ENCODE results near the gene RAB3B. TPM values are rescaled to one million over a fixed set of nuclear protein-coding genes. Genes with fewer than 3 reads are reported as not detected.

Gene RAB3B
- total RNA-seq, 3 donors from 2014 or later: 3.5 to 5.6 (median 3.6) TPM

DNA sequence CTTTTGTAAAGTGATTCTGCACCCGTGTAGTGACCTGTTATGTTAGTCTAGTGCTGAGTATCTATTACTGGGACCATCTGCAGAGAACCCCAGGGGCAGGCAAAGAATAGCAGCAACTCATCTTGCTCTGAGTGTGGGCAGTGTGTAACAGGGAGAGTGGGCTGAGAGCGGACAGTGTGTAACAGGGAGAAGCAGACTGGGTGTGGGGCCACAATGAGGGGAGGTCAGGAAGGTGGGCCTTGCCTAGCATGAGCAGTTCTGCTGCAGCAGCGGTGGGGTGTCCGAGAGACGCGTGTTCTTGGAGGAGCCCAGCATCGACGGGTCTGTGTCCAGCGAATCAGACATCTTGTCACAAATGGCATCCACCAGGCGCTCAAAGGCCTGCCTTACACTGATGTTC, 70.8 kb downstream of the RAB3B start:
- intact Hi-C loops (cut with DNase I, micrococcal nuclease): no loop called here
- no peaks in the 10 kb centered on the region for H3K4me1 ChIP-seq (ENCODE audit: low read depth)
- TF ChIP-seq, protein P1, sequence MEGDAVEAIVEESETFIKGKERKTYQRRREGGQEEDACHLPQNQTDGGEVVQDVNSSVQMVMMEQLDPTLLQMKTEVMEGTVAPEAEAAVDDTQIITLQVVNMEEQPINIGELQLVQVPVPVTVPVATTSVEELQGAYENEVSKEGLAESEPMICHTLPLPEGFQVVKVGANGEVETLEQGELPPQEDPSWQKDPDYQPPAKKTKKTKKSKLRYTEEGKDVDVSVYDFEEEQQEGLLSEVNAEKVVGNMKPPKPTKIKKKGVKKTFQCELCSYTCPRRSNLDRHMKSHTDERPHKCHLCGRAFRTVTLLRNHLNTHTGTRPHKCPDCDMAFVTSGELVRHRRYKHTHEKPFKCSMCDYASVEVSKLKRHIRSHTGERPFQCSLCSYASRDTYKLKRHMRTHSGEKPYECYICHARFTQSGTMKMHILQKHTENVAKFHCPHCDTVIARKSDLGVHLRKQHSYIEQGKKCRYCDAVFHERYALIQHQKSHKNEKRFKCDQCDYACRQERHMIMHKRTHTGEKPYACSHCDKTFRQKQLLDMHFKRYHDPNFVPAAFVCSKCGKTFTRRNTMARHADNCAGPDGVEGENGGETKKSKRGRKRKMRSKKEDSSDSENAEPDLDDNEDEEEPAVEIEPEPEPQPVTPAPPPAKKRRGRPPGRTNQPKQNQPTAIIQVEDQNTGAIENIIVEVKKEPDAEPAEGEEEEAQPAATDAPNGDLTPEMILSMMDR (IDR thresholded peaks at IDR 0.05): no peak
- H3K4me3 ChIP-seq: no peak overlapping the region
- H3K36me3 ChIP-seq (ENCODE audit: low read depth): no peaks in the 10 kb centered on the region
- no peak for DNase-seq
- ATAC-seq: no peak
- H3K9me3 ChIP-seq: no peaks in the 10 kb centered on the region

DNA sequence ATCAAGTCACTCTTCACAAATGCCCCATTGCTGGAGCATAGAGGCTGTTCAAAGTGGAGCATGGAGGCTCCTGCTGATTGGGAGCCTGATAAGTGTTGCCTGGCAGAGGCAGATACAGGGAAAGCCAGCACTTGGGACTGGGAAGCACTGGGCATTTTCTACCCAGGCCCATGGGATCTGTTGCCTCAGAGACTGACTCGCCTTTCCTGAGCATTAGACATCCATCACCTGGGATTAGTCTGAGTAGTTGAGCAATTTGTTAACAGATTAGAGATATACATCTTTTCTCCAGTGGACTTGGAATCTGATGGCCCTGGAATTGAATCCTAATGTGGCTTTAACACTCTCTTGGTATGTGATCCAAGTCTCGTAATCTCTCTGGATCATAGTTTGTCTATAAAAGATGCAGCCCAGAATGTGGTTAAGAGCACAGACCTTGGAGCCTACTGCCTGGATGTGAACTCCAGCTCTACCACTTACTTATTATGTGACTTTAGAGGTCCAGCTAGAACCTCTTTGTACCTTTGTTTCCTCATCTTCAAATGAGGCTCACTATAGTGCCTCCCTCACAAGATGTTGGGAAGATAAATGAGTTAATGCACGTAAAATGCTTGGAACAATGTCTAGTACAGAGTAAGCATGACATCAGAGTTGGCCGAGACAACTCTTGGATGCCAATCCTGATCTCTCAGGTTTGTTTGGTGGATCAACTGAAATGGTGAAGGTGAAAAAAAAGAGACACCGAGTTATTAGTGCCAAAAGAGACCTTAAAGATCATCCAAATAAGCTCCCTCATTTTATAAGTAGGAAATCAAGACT, 73.7 kb downstream of the RAB3B start:
- ATAC-seq (no peak), DNase-seq (no peak)
- Histone ChIP-seq H3K4me1 (ENCODE audit: low read depth) (no peaks in the 10 kb centered on the region), H3K36me3 (ENCODE audit: low read depth) (no peaks in the 10 kb centered on the region), H3K9me3 (no peaks in the 10 kb centered on the region), H3K4me3 (no peak overlapping the region)
- TF ChIP-seq, protein P1 (IDR thresholded peaks at IDR 0.05): no peak
- intact Hi-C loops (cut with DNase I, micrococcal nuclease): no loop called here

DNA sequence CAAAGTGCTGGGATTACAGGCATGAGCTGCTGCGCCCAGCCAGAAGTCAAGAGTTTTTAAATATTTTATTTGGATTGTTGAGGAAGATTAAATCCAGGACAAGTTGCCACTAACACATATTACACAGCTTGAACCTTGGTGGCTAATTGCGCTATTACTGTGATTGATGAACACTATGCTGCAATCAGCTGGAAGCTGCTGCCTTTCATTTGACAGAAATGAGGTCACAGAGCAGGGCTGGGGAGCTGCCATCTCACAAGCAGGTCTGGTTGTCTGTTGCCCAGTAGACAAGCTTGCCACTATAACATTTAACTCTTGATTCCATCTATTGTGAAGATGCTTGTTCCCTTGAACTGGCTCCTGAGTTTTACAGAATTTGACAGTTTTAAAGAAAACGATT, 74.5 kb downstream of the RAB3B start:
- intact Hi-C loops (cut with DNase I, micrococcal nuclease): no loop called here
- no peaks in the 10 kb centered on the region for H3K36me3 ChIP-seq (ENCODE audit: low read depth)
- TF ChIP-seq, protein P1 (IDR thresholded peaks at IDR 0.05): no peak
- no peak overlapping the region for H3K4me3 ChIP-seq
- ATAC-seq (no peak), DNase-seq (no peak)
- no peaks in the 10 kb centered on the region for H3K9me3 ChIP-seq
- H3K4me1 ChIP-seq (ENCODE audit: low read depth): no peaks in the 10 kb centered on the region

DNA sequence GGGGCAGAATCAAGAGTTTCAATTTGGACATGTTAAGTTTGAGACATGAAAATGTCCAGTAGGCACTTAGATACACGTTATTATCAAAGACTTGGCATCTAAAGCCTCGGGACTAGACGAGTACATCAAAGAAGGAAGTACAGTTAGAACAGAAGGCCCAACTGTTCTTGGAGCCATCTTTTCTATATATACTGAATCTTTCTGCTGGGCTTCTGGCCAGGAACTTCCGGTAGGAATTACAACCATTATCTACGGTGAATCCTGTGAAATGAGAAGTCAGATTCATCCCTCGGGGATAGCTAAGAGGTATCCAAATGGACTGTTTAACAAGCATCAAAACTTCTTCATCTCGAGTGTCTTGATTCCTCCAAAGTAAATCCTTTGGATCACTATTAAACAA, 77.6 kb downstream of the RAB3B start:
- TF ChIP-seq, protein P1 (IDR thresholded peaks at IDR 0.05): no peak
- no peak for DNase-seq
- no peak for ATAC-seq
- intact Hi-C loops (cut with DNase I, micrococcal nuclease): no loop called here
- H3K36me3 ChIP-seq (ENCODE audit: low read depth): no peaks in the 10 kb centered on the region
- H3K9me3 ChIP-seq: no peaks in the 10 kb centered on the region
- no peak overlapping the region for H3K4me3 ChIP-seq
- no peaks in the 10 kb centered on the region for H3K4me1 ChIP-seq (ENCODE audit: low read depth)

DNA sequence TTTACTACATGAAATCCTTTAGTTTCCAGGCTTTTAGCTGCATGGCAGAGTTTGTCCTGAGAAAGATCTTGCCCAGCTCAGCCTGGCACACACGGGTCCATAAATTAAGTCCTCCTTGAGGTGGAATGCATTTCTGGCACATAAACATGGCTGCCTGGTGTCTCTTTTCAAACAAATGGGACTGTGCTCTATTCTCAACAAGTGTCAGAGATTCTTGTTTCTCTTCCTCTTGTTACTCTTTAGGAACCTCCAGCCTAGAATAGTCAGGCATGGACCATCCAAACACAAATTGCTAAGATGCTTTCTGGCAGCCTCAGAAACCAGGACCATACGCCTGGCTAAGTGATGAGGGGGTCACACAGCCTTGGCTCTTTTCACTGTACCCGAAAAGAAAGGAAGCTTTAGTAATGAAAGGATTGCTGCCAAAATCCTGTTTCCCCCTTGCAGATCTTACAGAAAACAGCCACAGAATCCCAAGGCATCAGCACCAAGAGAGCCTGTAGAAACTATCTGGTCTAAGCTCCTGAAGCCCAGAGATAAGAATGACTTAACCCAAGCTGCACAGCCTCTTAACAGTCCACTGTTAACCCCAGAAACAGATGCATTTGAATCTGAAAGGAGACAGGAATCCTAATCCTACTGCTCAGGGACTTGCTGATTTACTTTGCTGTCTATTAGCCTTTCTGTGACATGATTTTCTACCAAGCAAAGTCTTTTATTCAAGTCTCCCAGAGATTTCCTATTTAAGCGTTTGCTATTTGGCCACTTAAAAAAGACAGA, 80.1 kb downstream of the RAB3B start:
- H3K4me3 ChIP-seq: no peak overlapping the region
- no peaks in the 10 kb centered on the region for H3K9me3 ChIP-seq
- ATAC-seq (no peak), DNase-seq (no peak)
- no peaks in the 10 kb centered on the region for H3K36me3 ChIP-seq (ENCODE audit: low read depth)
- intact Hi-C loops (cut with DNase I, micrococcal nuclease): no loop called here
- TF ChIP-seq, protein P1 (IDR thresholded peaks at IDR 0.05): no peak
- no peaks in the 10 kb centered on the region for H3K4me1 ChIP-seq (ENCODE audit: low read depth)
